Stimulated activated CD4-positive, alpha-beta T cell treated with anti-CD3 and anti-CD28 coated beads, Interleukin-2, amount 100 ng/mL, for 4 hours (primary cell): ENCODE results near the gene THRB.

Experiments used
- DNase-seq: peaks from one replicate; pipeline ENCODE4 v3.0.0-alpha.2; 2020; ENCODE audit warnings: low read depth

The THRB gene

DNA sequence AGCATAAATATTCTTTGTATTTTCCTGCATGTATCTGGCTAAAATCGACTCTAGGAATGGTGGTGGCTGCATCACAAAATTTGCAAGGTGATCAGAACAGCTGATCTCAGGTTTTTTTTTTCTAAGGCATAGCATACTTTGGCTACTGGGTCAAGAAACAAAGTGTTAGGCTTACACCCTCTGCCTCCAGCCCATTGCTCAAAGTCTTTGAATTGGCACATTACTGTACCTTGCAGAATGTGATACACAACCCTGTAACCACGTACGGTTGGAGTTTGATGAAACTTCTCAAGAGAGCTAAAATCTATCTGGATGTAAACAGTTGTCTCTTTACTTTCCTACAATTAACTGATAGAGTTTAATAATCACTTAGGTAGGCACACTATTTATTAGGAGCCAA lies 188.1 kb downstream of the THRB start:
- DNase-seq, result no peak

DNA sequence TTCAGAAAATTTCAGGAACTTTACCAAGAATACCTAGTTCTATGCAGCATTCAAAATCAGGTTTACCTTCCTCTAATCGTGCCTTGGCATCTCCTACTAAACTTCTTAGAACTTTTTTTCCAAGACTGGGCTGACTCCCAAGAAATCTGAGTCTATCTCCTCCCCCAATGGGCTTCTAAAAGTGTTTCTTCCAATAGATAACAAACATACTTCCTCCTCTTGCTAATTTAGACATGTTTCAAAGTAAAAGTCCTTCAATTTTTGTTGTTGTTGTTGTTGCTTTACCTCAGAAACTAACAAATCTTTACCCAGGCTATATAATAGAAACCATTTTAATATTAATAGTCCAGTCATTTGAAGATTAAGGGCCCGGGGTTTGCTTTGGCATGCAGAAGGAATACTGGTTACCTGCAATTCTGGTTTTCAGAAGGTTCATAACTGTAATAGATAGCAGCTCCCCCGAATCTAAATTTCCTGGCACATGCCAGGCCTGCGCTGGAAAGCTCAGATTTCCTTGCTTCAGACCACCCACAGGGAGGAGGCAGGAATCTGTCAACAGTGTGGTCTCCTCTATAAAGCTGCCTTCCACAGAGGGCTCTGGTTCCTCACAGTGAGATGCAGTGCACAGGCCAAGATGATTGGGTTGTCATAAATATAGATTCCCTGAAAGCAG lies 188.7 kb downstream of the THRB start:
- DNase-seq, result no peak

DNA sequence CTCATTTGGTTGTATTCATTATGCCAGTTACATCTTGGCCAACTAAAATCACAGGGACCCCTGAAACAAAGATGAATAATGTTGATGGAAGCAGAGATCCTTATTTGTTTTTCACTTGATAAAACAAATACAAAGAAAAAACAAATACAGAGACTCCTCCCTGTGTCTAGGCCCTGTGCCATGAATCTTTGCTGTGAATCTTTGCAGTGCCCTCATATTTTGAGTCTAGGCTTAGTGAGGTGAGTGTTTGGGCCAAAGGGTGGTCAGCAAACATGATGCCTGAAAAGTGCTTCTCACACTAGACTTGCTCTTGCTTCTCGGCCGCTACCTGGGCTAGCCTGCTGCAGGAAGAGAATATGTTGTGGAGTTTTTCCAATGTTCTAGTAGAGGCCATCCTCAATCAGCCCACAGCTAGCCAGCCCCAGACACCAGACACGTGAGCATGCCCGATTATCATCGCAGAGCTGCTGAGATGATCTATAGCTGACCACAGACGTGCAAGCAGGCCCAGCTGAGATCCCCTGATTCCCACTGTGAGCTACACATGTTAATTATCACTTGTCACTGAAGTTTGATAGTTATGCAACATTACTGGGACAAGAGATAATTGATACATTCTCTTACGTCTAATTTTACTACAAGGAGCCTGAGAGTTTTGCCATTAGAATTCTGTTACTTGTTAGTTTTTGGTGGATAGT lies 191.4 kb downstream of the THRB start:
- no peak for DNase-seq

DNA sequence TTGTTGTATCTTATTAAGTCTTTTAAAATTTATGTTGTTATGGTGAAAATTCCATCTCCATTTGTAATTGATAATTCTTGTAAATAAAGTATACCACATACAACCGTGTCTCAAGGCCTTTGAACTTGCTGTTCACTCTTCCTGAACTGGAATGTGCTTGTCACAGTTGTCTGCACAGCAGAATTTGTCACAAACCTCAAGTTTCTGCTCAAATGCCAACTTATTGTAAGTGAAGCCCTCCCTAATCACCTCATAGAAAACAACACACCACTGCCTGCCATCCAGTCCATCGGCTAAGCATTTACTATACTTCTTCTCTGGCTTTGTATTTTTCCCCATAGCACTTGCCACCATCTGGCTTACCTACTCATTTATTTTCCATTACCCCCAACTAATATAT lies 192.3 kb downstream of the THRB start:
- no peak for DNase-seq

DNA sequence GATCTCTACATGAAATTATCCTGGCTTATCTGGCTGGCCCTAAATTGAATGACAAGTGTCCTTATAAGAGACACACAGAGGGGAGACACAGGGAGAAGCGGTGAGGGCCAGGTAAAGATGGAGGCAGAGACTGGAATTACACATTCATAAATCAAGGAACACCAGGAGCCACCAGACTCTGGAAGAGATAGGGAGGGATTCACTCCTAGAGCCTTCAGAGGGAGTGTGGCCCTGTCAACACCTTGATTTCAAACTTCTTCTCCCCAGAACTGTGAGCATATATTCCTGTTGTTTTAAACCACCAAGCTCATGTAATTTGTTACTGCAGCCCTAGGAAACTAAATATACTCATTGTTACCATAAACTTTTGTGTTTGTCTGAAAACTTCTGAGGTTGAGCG lies 193.7 kb downstream of the THRB start:
- DNase-seq, result no peak

DNA sequence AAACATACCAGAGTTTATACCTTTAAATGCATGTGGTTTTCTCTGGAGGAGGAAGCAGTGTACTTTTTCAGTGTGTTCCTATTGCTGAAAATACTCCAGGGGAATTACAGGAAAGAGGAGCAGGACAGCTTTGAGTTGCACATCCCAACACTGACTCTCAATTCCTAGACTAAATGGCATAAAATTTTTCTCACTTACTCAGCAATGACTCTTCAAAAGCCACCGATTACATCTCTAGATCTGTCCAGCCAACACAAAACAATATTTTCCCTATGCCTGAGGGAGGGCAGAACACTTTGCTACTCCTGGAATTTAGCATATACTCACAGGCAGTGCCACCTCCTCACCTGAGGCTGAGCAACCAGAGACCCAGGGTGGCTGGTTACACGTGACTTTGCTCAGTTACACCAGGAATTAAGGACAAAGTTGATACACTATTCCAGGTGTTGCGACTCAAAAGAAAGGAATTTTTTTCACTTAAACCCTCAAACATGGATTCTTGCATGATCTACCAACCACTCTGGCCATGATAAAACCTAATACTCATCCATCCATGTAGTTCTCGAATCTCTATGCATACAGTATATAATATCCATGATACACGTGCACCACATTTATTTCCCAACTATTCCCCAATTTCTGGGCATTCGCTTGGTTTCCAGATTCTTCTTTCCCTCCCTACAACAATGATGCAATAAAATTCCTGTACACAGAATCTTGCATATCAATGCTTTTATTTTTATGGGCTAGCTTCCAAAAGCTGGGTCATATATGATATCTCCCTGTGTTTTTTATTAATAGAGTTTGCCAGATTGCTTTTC lies 194.6 kb downstream of the THRB start:
- no peak for DNase-seq

DNA sequence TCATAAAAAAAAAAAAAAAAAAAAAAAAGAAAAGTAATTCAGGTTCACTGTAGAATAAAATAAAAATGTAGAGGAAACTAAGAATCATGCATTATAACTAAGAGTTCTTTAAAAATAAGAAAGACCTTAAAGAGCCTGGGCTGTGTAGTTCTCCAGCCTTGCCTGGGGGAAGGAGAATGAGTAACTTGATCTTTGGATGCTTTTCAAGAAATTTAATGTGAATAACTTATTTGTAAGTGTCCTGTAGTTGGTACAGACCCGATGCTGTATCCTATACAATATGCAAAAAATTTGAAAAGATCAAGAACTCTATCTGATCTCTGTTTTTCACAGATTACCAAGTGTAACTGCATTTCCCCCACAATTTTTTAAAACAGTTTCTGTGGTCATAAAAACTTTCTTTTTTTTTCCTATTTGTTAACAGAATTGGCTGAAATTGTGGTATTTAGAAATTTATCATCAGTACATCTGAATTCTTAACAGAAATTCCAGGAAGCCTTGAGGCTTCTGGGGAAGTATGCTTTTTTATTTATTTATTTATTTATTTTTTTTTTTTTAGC lies 195.3 kb downstream of the THRB start:
- DNase-seq, result no peak

DNA sequence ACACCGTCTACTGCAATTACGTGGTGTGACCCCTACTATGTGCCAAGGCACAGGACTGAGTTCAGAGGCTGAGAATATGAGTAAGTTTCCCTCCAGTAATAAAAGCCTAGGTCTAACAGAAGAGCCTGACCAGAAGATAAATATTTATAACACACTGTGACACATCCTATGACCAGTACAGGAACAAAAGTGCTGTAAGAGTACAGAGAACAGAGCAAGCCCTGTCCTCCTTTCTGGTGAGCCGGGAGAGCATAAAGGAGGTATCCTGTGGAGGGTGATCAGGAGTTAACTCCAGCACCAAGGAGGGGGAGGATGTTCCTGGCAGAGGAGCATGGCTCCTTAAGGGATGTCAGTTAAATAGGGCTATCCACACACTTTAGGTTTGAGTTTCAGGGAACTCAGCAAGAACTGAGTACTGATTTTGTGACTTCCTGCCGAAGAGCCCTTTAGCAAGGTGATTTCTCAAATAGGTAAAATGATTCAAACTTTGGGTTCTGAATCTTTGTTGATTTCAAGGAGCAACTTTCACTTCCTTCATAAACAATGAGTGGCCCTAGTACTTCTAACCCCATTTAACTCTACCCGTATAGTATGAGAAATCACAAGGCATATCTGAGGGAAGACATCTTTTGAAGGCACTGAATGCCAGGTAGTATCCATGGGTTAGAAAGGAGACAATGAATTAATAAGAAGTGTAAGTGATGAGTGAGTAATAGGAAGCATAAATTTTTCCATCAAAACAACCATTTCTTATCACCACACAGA lies 198.0 kb downstream of the THRB start:
- DNase-seq, result no peak

DNA sequence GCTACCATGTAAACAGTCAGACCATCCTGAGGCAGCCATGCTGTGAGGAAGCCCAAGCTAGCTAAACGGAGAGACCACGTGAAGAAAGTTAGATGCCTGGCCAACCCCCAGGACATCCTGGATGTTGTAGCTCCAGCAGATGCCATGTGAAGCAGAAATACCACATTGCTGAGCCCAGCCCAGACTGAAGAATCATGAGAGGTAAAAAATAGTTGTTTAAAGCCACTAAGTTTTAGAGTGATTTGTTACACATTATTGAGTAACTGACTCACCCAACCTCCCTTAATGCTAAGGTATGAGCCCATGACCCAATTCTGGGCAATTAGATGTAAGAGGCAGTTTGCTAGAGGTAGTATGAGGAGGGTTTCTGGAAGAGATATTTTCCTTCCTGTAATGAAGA lies 200.5 kb downstream of the THRB start:
- no peak for DNase-seq

DNA sequence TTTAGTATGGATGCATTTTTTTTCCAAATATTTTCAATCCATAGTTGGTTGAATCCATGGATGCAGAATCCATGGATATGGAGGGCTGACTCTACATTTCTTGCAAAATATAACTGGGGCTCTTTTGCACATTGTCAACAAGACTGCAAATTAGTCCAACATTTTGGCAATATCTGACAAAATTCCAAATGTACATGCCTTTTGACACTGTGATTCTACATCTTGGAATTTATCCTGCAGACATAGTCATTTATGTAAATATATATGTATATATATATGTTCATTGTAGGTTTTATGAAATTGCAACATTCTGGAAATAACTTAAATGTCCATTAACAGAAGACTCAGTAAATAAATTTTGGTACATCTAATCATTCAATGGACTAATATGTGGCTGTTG lies 203.0 kb downstream of the THRB start:
- DNase-seq, result no peak

DNA sequence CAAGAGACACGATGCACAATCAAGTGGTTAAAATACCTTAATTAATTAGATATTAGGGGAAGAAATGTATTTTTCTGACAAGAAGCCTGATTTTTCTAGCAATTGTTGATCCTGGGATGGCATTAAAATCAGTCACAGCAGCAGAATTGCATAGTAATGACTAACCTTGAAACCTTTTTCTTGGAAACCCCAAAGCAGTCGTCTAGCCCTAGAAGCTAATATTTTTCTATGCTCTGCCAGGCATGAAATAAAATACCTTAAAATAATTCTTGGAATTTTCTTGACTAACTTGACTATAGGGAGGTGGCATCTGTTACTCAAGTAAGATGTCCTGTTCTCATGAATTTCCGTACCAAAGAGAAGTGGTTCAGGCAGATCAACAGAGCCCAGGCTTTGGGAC lies 204.1 kb downstream of the THRB start:
- DNase-seq, result no peak

DNA sequence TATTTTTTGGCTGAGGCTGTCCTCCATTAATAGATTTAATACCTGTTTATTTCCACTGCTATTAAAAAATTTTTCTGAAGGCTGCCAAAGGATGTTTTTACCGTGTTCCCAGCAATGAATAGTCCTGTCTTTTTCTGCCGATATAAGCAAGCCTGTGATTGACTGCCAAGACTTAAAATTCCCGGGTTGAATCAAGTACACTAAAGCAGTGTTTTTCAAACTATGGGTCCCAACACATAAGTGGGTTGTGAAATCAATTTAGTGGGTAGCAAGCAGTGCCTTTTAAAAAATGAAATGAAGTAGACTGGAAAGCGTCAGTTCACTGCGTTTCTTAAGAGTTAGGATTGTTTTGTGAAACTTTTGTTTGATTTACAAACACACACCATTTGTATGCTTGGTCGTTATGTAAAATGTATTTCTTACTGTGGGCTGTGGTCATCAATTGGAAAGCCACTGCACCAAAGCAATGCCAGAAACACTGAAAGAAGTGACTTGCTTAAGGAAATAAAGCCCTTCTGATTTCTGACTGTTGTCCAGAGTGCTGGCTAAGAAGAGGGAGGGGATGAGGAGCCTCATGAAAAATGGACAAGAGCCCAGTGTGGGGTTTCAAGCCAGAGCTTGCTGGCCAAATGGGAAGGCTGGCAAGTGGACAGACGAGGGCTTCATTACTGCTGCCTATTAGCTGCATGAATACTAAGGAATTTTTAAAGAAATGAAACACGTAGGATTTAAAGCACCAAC lies 206.0 kb downstream of the THRB start:
- no peak for DNase-seq

DNA sequence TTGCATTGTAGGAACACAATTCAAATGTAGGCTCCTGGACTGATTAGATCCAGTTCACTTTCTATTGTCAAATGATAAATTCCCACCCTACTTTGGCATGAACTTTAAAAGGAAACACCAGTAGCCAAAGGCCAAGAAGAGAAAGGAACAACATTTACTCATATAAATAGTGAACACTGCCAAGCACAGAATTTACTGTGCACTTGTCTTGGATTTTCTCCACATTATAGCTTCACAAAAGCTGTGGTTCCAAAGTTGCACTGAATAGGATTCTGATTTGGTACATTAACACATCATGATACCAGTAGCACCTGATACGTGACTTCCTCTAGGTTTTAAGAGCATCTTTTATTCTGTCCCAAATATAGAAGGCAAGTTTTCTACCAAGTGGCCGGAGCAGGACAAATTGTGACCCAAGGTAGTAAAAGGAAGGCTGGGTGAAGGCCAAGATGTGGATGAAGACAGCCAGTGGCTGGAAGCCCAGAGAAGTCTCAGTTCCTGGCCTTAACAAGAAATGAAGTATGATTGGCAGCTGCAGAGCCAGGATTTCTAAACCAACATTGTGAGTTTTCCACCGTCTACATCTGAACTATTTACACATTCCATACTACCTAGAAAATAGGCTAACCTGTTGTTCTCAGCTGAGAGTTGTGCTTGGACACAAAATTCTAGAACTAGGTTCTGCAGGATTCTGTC lies 206.7 kb downstream of the THRB start:
- no peak for DNase-seq

DNA sequence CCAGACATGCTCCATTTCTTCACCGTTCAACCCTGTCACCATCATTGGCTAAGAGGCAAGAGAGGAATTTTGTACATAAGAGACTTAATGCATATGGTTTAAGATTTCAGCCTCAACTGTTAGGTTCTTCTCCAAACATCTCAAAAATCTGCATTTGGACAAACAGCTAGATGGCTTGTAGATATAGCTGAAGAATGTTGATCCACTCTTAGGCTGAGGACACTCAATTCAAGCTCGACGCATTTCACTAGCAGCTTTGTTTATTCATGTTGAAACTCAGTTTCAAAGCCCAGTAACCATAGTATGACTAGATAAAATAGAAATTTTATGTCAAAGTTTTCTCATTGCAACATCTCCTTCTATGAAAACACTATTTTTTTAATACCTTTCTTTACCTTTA lies 208.2 kb downstream of the THRB start:
- no peak for DNase-seq

DNA sequence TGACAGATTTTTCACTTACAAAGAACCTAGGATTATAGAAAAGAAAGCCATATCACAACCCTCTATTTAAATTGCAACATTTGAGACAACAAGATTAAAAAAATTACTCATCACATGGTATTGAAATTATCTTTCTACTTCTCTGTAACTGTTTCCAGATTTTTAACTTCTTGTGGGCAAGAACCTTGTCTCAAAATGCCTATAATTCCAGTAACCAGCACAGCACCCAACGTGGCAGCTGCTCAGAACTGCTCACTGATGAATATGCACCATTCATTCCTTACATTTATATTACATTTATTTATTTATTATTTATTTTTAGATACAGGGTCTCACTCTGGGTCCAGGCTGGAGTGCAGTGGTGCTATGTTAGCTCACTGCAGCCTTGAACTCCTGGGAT lies 216.1 kb downstream of the THRB start:
- no peak for DNase-seq

DNA sequence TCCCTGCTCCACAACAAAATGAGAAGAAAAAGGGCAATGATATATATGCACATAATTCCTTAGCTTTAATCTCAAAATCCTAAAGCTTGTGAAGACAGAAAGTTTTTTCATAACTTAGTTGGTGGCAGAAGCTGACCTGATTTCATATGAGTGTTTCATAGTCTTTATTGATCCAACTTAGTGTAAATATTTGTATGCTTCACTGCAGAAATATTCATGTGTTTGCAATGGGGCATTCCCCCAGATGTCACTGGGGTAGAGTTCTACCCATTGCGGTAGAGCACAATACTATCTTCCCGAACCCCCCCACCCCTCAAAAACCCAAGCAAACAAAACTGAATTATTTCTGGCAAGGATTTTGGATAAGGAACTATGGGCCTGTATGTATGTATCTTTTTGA lies 221.2 kb downstream of the THRB start:
- no peak for DNase-seq

DNA sequence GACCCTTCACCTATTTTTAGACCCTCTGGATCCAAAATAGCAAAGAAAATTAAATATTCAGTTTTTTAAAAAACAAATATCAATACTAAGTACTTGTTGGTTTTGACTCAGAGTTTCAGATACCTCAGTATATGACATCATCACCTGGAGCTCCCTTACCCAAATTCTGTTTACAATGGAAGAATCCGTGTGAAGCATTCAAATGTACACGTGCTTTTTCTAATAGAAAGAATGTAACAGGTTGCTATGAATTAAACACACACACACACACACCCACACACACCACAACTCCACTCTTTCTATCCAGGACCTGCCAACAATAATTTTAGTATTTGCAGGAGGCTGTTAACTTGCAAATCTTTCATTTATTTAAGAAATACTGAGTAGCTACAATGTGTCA lies 221.8 kb downstream of the THRB start:
- DNase-seq, result no peak

DNA sequence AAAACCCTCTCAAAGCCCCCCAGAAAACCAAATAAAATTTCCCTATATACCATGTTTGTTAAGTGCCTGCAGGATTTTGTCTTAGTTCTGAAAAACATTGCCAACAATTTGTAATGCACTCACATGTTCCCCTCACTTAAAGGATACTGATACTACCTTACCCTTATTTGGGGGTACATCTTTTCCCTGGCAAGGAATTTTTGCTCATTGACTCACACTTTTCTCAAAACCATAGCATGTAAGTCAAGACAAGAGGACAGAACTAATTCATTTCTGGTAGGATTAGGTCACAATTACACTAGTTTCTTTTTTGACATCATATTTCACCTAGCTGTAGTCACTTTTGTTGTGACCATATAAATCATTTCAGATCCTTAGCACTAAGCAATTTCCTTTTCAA lies 222.2 kb downstream of the THRB start:
- DNase-seq, result no peak

DNA sequence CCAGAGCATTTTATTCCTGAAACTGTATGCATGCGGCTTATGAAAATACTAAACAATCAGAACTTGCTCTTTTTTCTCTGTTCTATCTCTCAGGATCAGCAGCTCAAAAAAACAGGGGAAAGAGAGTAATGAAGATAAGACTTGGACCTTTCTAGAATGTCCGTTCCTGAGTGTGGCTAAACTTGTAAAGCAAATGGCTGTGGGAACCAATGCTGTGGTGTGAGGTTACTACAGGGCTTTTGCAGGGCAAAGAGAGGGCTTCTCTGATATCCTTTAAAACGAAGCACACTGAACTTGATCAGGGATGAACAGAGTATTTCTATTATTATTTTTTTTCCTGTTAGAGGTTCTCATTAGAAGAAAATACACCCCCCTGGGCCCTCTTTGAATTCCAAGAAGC lies 223.4 kb downstream of the THRB start:
- no peak for DNase-seq

DNA sequence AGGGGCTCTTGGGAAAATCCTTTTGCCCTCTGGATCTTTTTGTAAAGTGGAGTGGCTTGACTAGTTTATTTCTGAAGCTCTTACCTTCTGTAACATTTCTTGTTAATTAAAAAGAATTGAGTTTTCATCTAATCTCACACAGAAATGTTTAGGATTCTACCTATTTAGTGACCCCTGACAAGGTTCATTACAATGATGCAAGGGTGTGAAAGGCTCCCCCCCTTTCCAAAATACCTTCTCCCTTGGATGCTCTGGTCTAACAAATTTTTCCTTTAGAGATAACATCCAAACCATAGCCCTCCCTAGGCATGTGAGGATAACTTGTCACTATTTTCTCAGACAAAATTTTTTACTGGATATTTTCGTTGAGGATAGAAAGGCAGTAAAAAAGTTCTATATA lies 223.9 kb downstream of the THRB start:
- no peak for DNase-seq

DNA sequence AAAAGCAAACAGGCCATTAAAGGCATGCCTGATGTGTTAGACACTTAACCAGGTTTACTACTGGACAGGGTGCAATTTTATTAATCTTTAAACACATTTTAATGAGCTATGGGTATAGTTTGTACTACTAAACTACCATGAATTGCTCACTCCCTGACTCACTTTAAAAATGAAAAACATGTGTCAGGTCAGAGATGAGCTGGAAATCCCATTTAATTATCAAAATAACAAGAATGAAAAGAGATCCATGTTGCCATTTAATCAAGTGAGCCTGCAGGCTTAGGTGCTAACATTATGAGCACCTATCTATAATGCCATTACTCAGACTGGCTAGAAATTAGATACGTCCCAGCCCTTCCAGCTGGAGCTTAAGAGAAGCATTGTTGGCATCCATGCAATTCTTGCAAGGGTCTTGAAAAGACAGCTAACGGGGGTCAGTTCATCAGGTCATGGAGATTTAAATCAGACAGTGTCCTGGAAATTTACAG lies 224.4 kb downstream of the THRB start:
- no peak for DNase-seq
